ENCODE results near the gene CHRDL2. TPM values are rescaled to one million over a fixed set of nuclear protein-coding genes. Genes with fewer than 3 reads are reported as not detected.

Gene CHRDL2
- total and polyA plus RNA-seq, 2 of the 13 experiments (the other 11 are each of a cell fraction or from before 2014, with no cell fraction given) = 0.04 TPM; not detected in 1

DNA sequence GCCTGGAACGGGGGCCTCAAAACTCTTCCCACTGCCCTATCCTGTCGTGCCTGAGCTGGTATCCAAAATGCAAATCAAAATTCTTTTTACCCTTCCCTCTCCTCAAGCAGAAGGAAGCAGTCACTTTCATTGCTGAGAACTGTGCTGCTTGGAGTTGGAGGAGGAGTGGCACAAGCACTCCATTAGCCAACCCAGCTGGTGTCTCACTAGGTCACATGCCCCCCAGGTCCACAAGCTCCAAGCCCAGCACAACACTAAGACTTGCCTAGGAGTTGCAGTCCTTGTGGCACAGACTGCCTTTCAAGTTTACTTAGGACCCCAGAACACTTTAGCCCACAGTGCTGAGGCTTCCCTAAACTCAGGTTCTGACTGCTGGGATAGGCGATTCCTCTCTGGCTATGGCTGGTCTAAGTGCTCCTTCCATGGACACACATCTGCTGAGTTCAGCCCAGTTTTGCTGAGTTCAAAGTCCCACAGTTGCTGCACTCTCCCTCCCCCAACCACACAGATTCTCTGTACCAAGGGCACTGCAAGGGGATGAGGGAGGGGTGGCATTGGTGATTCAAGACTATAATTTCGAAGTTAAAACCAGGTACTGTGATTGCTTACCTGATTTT lies 68.6 kb downstream of the CHRDL2 start (continued):
- TF ChIP-seq, protein P1, sequence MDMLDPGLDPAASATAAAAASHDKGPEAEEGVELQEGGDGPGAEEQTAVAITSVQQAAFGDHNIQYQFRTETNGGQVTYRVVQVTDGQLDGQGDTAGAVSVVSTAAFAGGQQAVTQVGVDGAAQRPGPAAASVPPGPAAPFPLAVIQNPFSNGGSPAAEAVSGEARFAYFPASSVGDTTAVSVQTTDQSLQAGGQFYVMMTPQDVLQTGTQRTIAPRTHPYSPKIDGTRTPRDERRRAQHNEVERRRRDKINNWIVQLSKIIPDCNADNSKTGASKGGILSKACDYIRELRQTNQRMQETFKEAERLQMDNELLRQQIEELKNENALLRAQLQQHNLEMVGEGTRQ (IDR thresholded peaks at IDR 0.05; ENCODE audit: low read depth, low read length) = no peak
- TF ChIP-seq, protein P1 (CRISPR knock-in tag; IDR thresholded peaks at IDR 0.05; ENCODE audit: borderline replicate concordance) = peak; percentile 62; the same call in 1 of the 2 replicates
- TF ChIP-seq, protein P2, sequence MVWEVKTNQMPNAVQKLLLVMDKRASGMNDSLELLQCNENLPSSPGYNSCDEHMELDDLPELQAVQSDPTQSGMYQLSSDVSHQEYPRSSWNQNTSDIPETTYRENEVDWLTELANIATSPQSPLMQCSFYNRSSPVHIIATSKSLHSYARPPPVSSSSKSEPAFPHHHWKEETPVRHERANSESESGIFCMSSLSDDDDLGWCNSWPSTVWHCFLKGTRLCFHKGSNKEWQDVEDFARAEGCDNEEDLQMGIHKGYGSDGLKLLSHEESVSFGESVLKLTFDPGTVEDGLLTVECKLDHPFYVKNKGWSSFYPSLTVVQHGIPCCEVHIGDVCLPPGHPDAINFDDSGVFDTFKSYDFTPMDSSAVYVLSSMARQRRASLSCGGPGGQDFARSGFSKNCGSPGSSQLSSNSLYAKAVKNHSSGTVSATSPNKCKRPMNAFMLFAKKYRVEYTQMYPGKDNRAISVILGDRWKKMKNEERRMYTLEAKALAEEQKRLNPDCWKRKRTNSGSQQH (CRISPR knock-in tag; IDR thresholded peaks at IDR 0.05; ENCODE audit: low read depth) = no peak
- TF ChIP-seq AGO1 (IDR thresholded peaks at IDR 0.05; ENCODE audit: low read depth, low read length, poor library complexity, severe bottlenecking) (no peak), TP53 (CRISPR knock-in tag; conservative IDR thresholded peaks at IDR 0.05) (no peak), SAP130 (CRISPR knock-in tag; IDR thresholded peaks at IDR 0.05; ENCODE audit: low read depth) (0 out of 2 replicates have a peak, but pooled peaks have one; percentile 23), SOX13 (IDR thresholded peaks at IDR 0.05) (no peak), SOX13 (CRISPR knock-in tag; conservative IDR thresholded peaks at IDR 0.05 in 1 of 2, IDR thresholded peaks at IDR 0.05 in 1 of 2) (peak in 1 of 2 experiments; percentile 21; a peak in 1 of 4 replicates), GABPA (IDR thresholded peaks at IDR 0.05; ENCODE audit: low read depth, low read length) (no peak), GABPA (CRISPR knock-in tag; IDR thresholded peaks at IDR 0.05; ENCODE audit: low read depth) (no peak), ZFYVE20 (CRISPR knock-in tag; IDR thresholded peaks at IDR 0.05; ENCODE audit: borderline replicate concordance, low read depth) (no peak), ERF (CRISPR knock-in tag; IDR thresholded peaks at IDR 0.05) (0 out of 2 replicates have a peak, but pooled peaks have one; percentile 37), ZBTB42 (CRISPR knock-in tag; IDR thresholded peaks at IDR 0.05) (no peak), ZNF792 (CRISPR knock-in tag; IDR thresholded peaks at IDR 0.05) (no peak)
- TF ChIP-seq, protein P3, sequence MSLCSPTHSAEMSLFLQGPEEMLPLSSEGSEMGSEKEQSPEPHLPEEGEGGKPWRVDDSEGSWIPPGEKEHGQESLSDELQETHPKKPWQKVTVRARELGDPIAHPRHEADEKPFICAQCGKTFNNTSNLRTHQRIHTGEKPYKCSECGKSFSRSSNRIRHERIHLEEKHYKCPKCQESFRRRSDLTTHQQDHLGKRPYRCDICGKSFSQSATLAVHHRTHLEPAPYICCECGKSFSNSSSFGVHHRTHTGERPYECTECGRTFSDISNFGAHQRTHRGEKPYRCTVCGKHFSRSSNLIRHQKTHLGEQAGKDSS (CRISPR knock-in tag; IDR thresholded peaks at IDR 0.05; ENCODE audit: borderline replicate concordance, low read depth) = 0 out of 2 replicates have a peak, but pooled peaks have one; percentile 28
- TF ChIP-seq, protein P4, sequence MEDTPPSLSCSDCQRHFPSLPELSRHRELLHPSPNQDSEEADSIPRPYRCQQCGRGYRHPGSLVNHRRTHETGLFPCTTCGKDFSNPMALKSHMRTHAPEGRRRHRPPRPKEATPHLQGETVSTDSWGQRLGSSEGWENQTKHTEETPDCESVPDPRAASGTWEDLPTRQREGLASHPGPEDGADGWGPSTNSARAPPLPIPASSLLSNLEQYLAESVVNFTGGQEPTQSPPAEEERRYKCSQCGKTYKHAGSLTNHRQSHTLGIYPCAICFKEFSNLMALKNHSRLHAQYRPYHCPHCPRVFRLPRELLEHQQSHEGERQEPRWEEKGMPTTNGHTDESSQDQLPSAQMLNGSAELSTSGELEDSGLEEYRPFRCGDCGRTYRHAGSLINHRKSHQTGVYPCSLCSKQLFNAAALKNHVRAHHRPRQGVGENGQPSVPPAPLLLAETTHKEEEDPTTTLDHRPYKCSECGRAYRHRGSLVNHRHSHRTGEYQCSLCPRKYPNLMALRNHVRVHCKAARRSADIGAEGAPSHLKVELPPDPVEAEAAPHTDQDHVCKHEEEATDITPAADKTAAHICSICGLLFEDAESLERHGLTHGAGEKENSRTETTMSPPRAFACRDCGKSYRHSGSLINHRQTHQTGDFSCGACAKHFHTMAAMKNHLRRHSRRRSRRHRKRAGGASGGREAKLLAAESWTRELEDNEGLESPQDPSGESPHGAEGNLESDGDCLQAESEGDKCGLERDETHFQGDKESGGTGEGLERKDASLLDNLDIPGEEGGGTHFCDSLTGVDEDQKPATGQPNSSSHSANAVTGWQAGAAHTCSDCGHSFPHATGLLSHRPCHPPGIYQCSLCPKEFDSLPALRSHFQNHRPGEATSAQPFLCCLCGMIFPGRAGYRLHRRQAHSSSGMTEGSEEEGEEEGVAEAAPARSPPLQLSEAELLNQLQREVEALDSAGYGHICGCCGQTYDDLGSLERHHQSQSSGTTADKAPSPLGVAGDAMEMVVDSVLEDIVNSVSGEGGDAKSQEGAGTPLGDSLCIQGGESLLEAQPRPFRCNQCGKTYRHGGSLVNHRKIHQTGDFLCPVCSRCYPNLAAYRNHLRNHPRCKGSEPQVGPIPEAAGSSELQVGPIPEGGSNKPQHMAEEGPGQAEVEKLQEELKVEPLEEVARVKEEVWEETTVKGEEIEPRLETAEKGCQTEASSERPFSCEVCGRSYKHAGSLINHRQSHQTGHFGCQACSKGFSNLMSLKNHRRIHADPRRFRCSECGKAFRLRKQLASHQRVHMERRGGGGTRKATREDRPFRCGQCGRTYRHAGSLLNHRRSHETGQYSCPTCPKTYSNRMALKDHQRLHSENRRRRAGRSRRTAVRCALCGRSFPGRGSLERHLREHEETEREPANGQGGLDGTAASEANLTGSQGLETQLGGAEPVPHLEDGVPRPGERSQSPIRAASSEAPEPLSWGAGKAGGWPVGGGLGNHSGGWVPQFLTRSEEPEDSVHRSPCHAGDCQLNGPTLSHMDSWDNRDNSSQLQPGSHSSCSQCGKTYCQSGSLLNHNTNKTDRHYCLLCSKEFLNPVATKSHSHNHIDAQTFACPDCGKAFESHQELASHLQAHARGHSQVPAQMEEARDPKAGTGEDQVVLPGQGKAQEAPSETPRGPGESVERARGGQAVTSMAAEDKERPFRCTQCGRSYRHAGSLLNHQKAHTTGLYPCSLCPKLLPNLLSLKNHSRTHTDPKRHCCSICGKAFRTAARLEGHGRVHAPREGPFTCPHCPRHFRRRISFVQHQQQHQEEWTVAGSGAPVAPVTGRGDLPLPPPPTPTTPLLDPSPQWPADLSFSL (CRISPR knock-in tag; IDR thresholded peaks at IDR 0.05) = no peak
- TF ChIP-seq, protein P5, sequence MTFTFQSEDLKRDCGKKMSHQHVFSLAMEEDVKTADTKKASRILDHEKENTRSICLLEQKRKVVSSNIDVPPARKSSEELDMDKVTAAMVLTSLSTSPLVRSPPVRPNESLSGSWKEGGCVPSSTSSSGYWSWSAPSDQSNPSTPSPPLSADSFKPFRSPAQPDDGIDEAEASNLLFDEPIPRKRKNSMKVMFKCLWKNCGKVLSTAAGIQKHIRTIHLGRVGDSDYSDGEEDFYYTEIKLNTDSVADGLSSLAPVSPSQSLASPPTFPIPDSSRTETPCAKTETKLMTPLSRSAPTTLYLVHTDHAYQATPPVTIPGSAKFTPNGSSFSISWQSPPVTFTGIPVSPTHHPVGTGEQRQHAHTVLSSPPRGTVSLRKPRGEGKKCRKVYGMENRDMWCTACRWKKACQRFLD (CRISPR knock-in tag; IDR thresholded peaks at IDR 0.05; ENCODE audit: borderline replicate concordance) = no peak
